T-helper 1 cell (primary cell): ENCODE data around the gene NDUFAF2.
"Not testable (repeated sequence)": the region's sequence is repeated elsewhere in the genome, so short reads cannot be mapped to it uniquely, and the experiment has no call there.

Experiments used
- DNase-seq, 5 donors: peaks; one replicate each; pipeline ENCODE4 v3.0.0-alpha.2; 2012 to 2020
- total RNA-seq, 4 donors: gene quantifications; one replicate each; lab custom pipeline; 2026; lab: John Stamatoyannopoulos, UW

Gene NDUFAF2, protein sequence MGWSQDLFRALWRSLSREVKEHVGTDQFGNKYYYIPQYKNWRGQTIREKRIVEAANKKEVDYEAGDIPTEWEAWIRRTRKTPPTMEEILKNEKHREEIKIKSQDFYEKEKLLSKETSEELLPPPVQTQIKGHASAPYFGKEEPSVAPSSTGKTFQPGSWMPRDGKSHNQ
- 7.8 to 9.0 (median 8.4) reads per million in 4 donors for total RNA-seq

- DNase-seq: peak; percentile 72 to 87 (median 79)
Measured at GRCh38 chr5:60944904-60945812, at the start of gene NDUFAF2, which contains the start of gene ERCC8. NDUFAF2 (plus strand) TSS chr5:60945205; CDS start chr5:60945256, 51 bp downstream. ERCC8 (minus strand) TSS chr5:60945070; CDS start chr5:60945008, 62 bp downstream.

GRCh38 chr5:60896991-60897390 lies 48.0 kb upstream of the NDUFAF2 start:
- DNase-seq: no peak

GRCh38 chr5:60903356-60903755 lies 41.6 kb upstream of the NDUFAF2 start:
- no peak for DNase-seq

DNA sequence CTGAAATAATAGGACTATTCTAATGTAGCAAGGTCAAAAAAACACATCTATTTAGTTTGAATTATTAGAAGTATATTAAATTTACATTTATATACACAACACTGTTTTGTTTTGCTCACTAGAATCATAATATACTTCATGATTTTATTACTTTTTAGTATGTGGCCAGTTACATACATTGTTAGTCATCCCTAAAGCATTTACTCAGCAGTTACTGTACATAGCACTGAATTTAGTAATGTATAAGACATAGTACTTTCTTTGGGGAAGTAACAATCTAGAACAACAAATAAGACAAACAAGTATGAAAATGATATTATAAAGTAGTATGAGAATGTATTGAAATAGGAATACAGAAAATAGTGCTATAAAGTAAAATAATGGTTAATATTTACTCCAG lies 28.4 kb upstream of the NDUFAF2 start:
- DNase-seq: no peak

DNA sequence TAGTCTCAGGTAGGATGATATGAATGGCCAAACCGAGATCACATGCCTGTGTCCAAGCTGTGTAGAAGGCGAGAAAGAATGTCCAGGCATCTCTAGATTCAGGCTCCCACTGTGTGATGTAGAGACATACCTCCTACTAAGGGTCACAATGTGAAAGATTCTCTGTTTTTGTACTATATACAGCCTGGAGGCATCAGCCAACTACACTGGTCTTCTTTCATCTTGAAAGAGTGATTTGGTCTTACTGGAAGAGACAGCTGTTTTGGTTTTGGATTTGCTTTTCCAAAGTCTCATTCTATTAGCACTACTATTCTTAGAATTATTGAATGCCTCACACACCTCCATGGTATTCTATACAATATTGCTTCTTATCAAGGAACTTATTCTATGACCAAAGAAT lies 26.5 kb upstream of the NDUFAF2 start:
- DNase-seq: no peak

DNA sequence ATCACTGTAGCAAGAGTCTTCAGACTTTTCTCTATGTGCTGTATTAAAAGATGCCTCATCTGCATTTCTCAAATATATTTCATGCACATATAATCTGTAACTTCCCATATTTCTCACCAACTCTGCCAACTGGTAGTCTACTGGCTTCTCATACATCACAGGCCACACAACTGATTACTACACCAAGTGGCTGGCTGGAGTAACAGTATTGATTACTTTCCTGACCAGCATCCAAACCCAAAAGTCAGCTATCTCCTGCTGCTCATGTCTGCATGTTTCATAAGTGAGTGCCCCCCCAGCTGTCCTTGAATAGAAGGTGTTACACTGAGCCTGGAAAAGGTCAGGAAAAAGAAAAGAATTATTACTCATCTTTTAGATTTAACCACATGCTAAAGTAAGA lies 17.6 kb upstream of the NDUFAF2 start:
- DNase-seq: no peak

DNA sequence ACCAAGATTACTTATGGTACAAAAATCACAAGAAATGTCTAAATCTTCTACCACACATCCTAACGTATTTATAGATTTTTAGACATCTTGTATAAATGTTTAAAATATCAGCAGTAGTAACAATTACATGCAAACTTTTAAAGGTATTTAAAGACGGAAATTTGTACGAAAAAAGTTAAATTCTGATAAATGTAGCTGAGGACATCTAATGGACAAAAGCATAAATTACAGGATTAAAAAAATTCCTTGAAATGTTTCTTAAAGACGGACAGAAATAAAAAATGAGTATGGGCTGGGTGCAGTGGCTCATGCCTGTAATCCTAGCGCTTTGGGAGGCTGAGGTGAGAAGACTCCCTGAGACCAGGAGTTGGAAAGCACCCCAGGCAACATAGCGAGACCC lies 16.0 kb upstream of the NDUFAF2 start:
- DNase-seq: no peak

GRCh38 chr5:60943624-60944023 lies 1.4 kb upstream of the NDUFAF2 start:
- DNase-seq: no peak

DNA sequence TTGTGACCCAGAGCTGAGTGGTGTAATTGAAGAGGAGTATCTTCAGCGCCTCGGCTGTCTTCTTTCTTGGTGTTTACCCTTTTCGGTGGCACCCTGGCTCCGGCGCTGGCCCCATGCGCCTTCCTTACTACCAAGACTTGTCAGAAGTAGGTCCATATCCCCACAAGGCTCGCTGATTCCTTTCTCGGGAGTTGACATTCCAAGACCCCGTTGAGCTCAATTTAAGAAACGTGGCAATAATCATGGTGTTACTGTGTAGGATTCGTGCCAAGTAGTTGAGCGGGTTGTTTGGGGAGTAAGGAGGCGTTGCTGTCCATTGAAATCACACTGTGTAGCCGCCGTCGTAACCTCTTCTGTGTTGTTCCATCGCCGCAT lies 795 bp downstream of the NDUFAF2 start:
- DNase-seq: peak in 2 of 5 donors; percentile 13 to 18

GRCh38 chr5:60948738-60949137 lies 3.7 kb downstream of the NDUFAF2 start:
- no peak for DNase-seq

- no peak for DNase-seq
Measured at GRCh38 chr5:60955239-60955638, 10.2 kb downstream of the NDUFAF2 start.

- no peak for DNase-seq
Measured at GRCh38 chr5:60958088-60958487, 13.1 kb downstream of the NDUFAF2 start.

GRCh38 chr5:60958712-60959111 lies 13.7 kb downstream of the NDUFAF2 start:
- no peak for DNase-seq

- DNase-seq: no peak
Measured at GRCh38 chr5:60959156-60959555, 14.2 kb downstream of the NDUFAF2 start.

- no peak for DNase-seq
Measured at GRCh38 chr5:60960591-60960990, 15.6 kb downstream of the NDUFAF2 start.

GRCh38 chr5:60961685-60962084 lies 16.7 kb downstream of the NDUFAF2 start:
- no peak for DNase-seq

DNA sequence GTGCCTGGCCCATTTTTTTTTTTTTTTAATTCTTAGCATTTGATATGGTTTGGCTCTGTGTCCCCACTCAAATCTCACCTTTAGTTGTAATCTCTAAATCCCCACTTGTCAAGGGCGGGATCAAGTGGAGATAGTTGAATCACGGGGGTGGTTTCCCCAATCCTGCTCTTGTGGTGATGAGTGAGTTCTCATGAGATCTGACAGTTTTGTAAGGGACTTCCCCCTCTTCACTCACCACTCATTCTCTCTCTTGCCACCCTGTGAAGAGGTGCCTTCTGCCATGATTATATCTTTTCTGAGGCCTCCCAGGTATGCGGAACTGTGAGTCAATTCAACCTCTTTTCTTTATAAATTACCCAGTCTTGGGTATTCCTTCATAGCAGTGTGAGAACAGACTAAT lies 27.2 kb downstream of the NDUFAF2 start:
- DNase-seq: peak in 1 of 5 donors; percentile 18

DNA sequence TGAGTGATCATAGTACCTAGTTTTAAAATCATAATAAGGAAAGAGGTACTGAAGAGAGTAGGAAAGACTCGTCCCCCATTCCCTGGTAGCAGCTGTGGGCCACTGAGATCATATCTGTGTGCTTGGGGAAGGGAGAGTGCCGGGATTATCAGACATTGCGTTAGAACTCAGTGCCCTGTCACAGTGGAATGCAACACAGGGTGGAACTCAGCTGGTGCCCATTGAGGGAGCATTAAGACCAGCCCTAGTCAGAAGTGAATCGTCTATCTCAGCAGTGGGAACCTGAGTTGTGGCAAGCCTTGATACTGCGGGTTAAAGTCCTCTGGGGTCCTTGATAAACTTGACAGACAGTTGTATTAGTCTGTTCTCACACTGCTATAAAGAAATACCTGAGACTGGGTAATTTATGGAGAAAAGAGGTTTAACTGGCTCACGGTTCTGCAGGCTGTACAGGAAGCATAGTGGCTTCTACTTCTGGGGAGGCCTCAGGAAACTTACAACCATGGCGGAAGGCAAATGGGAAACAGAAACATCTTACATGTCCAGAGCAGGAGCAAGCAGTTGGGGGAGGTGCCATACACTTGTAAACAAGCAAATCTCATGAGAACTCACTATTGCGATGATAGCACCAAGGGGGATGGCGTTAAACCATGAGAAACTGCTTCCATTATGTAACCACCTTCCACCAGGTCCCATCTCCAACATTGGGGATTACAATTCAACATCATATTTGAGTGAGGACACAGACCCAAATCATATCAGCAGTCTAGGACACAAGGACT lies 33.1 kb downstream of the NDUFAF2 start:
- DNase-seq: no peak

GRCh38 chr5:60978968-60979367 lies 34.0 kb downstream of the NDUFAF2 start:
- DNase-seq: no peak

DNA sequence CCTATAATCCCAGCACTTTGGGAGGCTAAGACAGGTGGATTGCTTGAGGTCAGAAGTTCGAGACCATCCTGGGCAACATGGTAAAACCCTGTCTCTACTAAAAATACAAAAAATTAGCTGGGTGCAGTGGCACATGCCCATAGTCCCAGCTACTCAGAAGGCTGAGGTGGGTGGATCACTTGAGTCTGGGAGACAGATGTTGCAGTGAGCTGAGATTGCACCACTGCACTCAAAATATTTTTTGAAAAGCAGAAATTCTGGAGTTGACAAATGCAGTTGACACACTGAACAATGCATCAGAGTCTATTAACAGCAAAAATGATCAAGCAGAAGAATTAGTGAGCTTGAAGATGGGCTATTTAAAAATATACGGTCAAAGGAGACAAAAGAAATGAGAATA lies 35.5 kb downstream of the NDUFAF2 start:
- no peak for DNase-seq

- DNase-seq: not testable (repeated sequence)
Measured at GRCh38 chr5:60982127-60982526, 37.1 kb downstream of the NDUFAF2 start.

DNA sequence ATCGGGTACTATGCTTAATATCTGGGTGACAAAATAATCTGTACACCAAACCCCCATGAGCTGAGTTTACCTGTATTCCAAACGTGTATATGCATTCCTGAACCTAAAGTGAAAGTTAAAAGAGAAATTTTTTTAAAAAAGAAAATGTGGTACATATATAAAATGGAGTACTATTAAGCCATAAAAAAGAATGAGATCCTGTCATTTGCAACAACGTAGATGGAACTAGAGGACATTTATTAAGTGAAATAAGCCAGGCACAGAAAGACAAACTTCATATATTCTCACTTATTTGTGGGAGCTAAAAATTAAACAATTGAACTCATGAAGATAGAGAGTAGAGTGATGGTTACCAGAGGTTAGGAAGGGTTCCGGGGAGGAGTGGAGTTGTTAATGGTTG lies 44.8 kb downstream of the NDUFAF2 start:
- DNase-seq: no peak

GRCh38 chr5:60992871-60993270 lies 47.9 kb downstream of the NDUFAF2 start:
- no peak for DNase-seq
